DOHH2 (cell line): ENCODE measurements around the gene CNTNAP2.

Experiments
- H3F3A ChIP-seq: fragments of 200-600 bp; sonication (generic), shearing (Covaris generic); 2 replicates; pipeline ENCODE4 v1.6.0; 2016; ENCODE audit warnings: antibody characterized with exemption, mild to moderate bottlenecking; ENCODE audit not compliant: control insufficient read depth, insufficient read depth
- H3K27ac ChIP-seq: fragments of 200-600 bp; sonication (generic); 2 replicates; pipeline ENCODE4 v1.5.1; 2014; ENCODE audit warnings: low read depth, mild to moderate bottlenecking, low read length, moderate library complexity
- H3K27me3 ChIP-seq: fragments of 200-600 bp; sonication (generic); 2 replicates; pipeline ENCODE4 v1.6.1; 2014; ENCODE audit warnings: mild to moderate bottlenecking, low read length, mixed read lengths; ENCODE audit not compliant: control insufficient read depth
- H3K36me3 ChIP-seq: fragments of 200-600 bp; sonication (generic); 2 replicates; pipeline ENCODE4 v1.6.1; 2014; ENCODE audit warnings: mild to moderate bottlenecking, low read length, moderate library complexity, mixed read lengths; ENCODE audit not compliant: control insufficient read depth
- H3K4me1 ChIP-seq: fragments of 200-600 bp; sonication (generic); 2 replicates; pipeline ENCODE4 v1.6.1; 2014; ENCODE audit warnings: mild to moderate bottlenecking, low read length, mixed read lengths; ENCODE audit not compliant: control insufficient read depth
- H3K4me2 ChIP-seq: fragments of 200-600 bp; sonication (generic); 2 replicates; pipeline ENCODE4 v1.6.0; 2014; ENCODE audit warnings: mild to moderate bottlenecking, low read length, moderate library complexity
- H3K4me3 ChIP-seq: fragments of 200-600 bp; sonication (generic); 2 replicates; pipeline ENCODE4 v1.5.1; 2014; ENCODE audit warnings: mild to moderate bottlenecking, low read length, mixed read lengths
- H3K79me2 ChIP-seq: fragments of 200-600 bp; sonication (generic); 2 replicates; pipeline ENCODE4 v1.6.1; 2014; ENCODE audit warnings: mild to moderate bottlenecking, low read length, mixed read lengths; ENCODE audit not compliant: control insufficient read depth
- H3K9me2 ChIP-seq: fragments of 200-600 bp; sonication (generic); replicated peaks from 2 replicates; pipeline ENCODE4 v1.6.1; 2014; ENCODE audit warnings: mild to moderate bottlenecking, low read length, mixed read lengths; ENCODE audit not compliant: control insufficient read depth
- H3K9me3 ChIP-seq: fragments of 200-600 bp; sonication (generic); 2 replicates; pipeline ENCODE4 v1.6.1; 2014; ENCODE audit warnings: antibody characterized with exemption, low read length, mixed read lengths; ENCODE audit not compliant: control insufficient read depth, insufficient read depth
- H4K20me1 ChIP-seq: fragments of 200-600 bp; sonication (generic); 2 replicates; pipeline ENCODE4 v1.6.0; 2014; ENCODE audit warnings: low read depth, mild to moderate bottlenecking, antibody characterized with exemption, low read length, moderate library complexity; ENCODE audit not compliant: control insufficient read depth, insufficient read depth
- EZH2phosphoT487 ChIP-seq: fragments of 200-600 bp; sonication (generic); IDR thresholded peaks from 2 replicates; pipeline ENCODE4 v1.6.1; 2017; ENCODE audit warnings: borderline replicate concordance, mild to moderate bottlenecking, antibody characterized with exemption, low read length, moderate library complexity, mixed read lengths
- TF ChIP-seq, protein P1 (sequence below): fragments of 200-600 bp; sonication (generic); IDR thresholded peaks from one replicate; pipeline ENCODE4 v1.5.1; 2014; ENCODE audit warnings: antibody characterized with exemption, mild to moderate bottlenecking, low read depth, low read length; ENCODE audit not compliant: poor library complexity, severe bottlenecking

Gene CNTNAP2

DNA sequence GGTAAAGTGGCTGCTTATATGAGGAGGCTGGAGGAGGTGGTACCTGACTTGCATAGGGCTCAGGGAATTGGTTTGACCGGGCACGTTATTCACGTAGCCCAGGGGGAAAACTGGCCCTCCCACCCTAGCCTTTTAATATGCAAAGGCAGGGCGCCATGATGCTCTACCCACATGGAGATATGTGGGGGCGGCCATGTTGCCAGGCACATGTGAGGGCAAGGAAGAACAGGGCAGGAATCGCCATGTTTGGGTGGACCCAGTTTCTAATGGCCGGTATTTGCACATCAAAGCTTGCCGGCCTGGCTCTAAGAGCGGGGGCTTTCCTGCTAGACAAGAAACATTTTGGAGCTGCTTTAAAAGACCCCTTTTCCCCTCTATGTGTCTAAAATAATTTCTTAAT lies 1524.2 kb downstream of the CNTNAP2 start:
- Histone ChIP-seq H3K27me3 (no peaks in the 10 kb centered on the region), H3K9me3 (no peaks in the 10 kb centered on the region), H3K4me3 (no peak overlapping the region), H3F3A (no peaks in the 10 kb centered on the region), H3K4me2 (no peak overlapping the region), H3K36me3 (no peaks in the 10 kb centered on the region), H3K9me2 (no peaks in the 10 kb centered on the region), H3K4me1 (no peaks in the 10 kb centered on the region), H4K20me1 (no peaks in the 10 kb centered on the region), H3K27ac (no peak overlapping the region), H3K79me2 (no peaks in the 10 kb centered on the region)
- TF ChIP-seq EZH2phosphoT487: no peak
- TF ChIP-seq, protein P1, sequence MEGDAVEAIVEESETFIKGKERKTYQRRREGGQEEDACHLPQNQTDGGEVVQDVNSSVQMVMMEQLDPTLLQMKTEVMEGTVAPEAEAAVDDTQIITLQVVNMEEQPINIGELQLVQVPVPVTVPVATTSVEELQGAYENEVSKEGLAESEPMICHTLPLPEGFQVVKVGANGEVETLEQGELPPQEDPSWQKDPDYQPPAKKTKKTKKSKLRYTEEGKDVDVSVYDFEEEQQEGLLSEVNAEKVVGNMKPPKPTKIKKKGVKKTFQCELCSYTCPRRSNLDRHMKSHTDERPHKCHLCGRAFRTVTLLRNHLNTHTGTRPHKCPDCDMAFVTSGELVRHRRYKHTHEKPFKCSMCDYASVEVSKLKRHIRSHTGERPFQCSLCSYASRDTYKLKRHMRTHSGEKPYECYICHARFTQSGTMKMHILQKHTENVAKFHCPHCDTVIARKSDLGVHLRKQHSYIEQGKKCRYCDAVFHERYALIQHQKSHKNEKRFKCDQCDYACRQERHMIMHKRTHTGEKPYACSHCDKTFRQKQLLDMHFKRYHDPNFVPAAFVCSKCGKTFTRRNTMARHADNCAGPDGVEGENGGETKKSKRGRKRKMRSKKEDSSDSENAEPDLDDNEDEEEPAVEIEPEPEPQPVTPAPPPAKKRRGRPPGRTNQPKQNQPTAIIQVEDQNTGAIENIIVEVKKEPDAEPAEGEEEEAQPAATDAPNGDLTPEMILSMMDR: no peak

DNA sequence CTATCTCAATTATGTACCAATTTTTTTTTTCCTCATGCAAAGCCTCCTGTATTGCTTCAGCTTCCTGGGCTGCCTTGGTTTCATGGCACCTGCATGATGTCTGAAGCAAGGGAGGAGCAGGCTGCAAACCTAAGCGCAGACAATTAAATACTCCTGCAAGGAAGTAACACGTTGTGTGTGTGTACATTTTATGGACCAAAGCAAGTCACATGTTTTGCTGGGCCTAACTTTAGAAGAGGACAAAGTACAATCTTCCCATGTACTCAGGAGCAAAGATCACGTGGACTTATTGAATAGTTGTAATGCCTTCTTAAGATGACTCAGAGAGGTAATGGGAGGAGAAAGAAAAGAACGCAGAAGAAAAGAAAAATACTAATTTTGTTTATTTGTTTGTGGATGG lies 1530.0 kb downstream of the CNTNAP2 start:
- Histone ChIP-seq H3K9me2 (no peaks in the 10 kb centered on the region), H3F3A (no peaks in the 10 kb centered on the region)

DNA sequence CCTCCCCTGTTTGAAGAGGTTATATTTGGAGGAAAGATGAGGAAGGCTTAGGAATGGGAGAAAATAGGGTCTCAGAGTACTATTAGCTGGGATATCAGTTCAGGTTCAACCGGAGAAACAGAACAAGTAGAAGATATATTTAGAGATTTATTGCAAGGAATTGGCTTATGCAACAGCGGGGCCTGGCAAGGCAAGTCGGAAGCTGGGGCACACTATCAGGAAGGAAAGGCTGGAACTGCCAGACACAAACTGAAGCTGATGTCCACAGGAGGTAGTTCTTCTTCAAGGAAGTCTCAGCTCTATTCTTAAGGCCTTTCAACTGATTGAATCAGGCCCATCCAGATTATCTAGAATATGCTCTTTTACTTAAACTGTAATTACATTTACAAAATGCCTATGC lies 1534.4 kb downstream of the CNTNAP2 start:
- H3K4me1 ChIP-seq: peaks cover 17% of the 10 kb centered on the region
- no peak for TF ChIP-seq EZH2phosphoT487
- TF ChIP-seq, protein P1: no peak
- no peaks in the 10 kb centered on the region for H3K9me2 ChIP-seq
- no peaks in the 10 kb centered on the region for H3K9me3 ChIP-seq
- H3K4me2 ChIP-seq: no peak overlapping the region
- no peak overlapping the region for H3K4me3 ChIP-seq
- H3K36me3 ChIP-seq: no peaks in the 10 kb centered on the region
- H3K27ac ChIP-seq: no peak overlapping the region
- H3K27me3 ChIP-seq: no peaks in the 10 kb centered on the region
- H3K79me2 ChIP-seq: no peaks in the 10 kb centered on the region
- no peaks in the 10 kb centered on the region for H3F3A ChIP-seq
- H4K20me1 ChIP-seq: no peaks in the 10 kb centered on the region

More for the DNA sequence above, 1530.0 kb downstream of the CNTNAP2 start:
- H3K4me2 ChIP-seq: no peak overlapping the region
- TF ChIP-seq, protein P1: no peak
- no peak for TF ChIP-seq EZH2phosphoT487
- H4K20me1 ChIP-seq: no peaks in the 10 kb centered on the region
- H3K36me3 ChIP-seq: no peaks in the 10 kb centered on the region
- H3K79me2 ChIP-seq: no peaks in the 10 kb centered on the region
- no peaks in the 10 kb centered on the region for H3K4me1 ChIP-seq
- H3K9me3 ChIP-seq: no peaks in the 10 kb centered on the region
- H3K27ac ChIP-seq: no peak overlapping the region
- H3K4me3 ChIP-seq: no peak overlapping the region
- no peaks in the 10 kb centered on the region for H3K27me3 ChIP-seq

DNA sequence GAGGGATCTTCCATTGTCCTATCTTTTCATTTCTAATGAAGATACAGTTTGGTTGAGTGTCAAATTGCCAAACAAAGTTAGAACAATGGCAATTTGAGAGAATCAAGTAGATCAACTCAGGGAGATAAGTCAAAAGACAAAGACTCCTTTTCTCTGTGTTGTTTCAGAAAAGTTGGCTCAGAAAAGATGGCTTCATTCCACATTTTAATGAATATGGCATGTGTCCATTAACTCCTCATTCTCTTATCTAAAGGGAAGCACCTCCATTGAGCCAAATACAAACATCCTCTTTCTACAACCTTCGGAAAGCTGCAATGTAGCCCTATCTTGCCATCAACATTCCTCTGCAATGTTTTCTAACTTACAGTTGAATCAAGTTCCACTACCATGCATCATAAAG lies 1535.0 kb downstream of the CNTNAP2 start:
- H3K9me2 ChIP-seq: no peaks in the 10 kb centered on the region
- H3K27ac ChIP-seq: no peak overlapping the region
- H3K4me3 ChIP-seq: no peak overlapping the region
- H3K36me3 ChIP-seq: no peaks in the 10 kb centered on the region
- H3K27me3 ChIP-seq: no peaks in the 10 kb centered on the region
- no peak overlapping the region for H3K4me2 ChIP-seq
- H4K20me1 ChIP-seq: no peaks in the 10 kb centered on the region
- no peaks in the 10 kb centered on the region for H3F3A ChIP-seq
- no peak for TF ChIP-seq EZH2phosphoT487
- no peaks in the 10 kb centered on the region for H3K9me3 ChIP-seq
- peaks cover 17% of the 10 kb centered on the region for H3K4me1 ChIP-seq
- H3K79me2 ChIP-seq: no peaks in the 10 kb centered on the region
